Gastroesophageal sphincter (tissue), 4 donors: ENCODE results near the gene KCTD1. TPM values are rescaled to one million over a fixed set of nuclear protein-coding genes. Genes with fewer than 3 reads are reported as not detected.

ENCODE experiments used
- ATAC-seq: fragments of 150-250 bp; one replicate; pipeline ENCODE4 v1.9.1; 2016; ENCODE audit warnings: mild to moderate bottlenecking, moderate library complexity
- H3K27ac ChIP-seq, 4 donors: fragments of 200-600 bp; sonication (generic) in 3 of 4; 1 replicate in 3 of 4; 2 replicates in 1 of 4; pipeline ENCODE4 v1.5.1; 2016 to 2019
- H3K27me3 ChIP-seq: fragments of 200-600 bp; sonication (generic); one replicate; pipeline ENCODE4 v1.5.1; 2019
- H3K36me3 ChIP-seq, 2 donors: fragments of 200-600 bp; sonication (generic); one replicate each; pipeline ENCODE4 v1.5.1; 2019; ENCODE audit warnings: control low read depth in 1 of 2
- H3K4me1 ChIP-seq, 3 donors: fragments of 200-600 bp; sonication (generic); 1 replicate in 2 of 3; 2 replicates in 1 of 3; pipeline ENCODE4 v1.5.1; 2016 to 2019; ENCODE audit warnings: control low read depth in 2 of 3
- H3K4me3 ChIP-seq, 2 donors: fragments of 200-600 bp; sonication (generic); one replicate each; pipeline ENCODE4 v1.5.1; 2019; ENCODE audit warnings: mild to moderate bottlenecking in 1 of 2, moderate library complexity in 1 of 2
- H3K9me3 ChIP-seq, 3 donors: fragments of 200-600 bp; sonication (generic); one replicate each; pipeline ENCODE4 v1.5.1; 2017 to 2019; ENCODE audit warnings: control low read depth in 2 of 3
- CTCF ChIP-seq, 4 experiments: fragments of 200-600 bp in 2 of 4; fragments of 450-650 bp in 2 of 4; sonication (generic) in 1 of 4; IDR thresholded peaks; one replicate each; pipeline ENCODE4 v1.5.1; 2017 to 2019; ENCODE audit warnings: antibody characterized with exemption in 4 of 4, mild to moderate bottlenecking in 2 of 4, moderate library complexity in 2 of 4
- EP300 ChIP-seq: sonication (generic); formaldehyde crosslinking; IDR thresholded peaks from one replicate; pipeline ENCODE4 v1.6.1; 2017; ENCODE audit warnings: antibody characterized with exemption, mild to moderate bottlenecking
- POLR2A ChIP-seq, 2 donors: fragments of 450-650 bp; IDR thresholded peaks; one replicate each; pipeline ENCODE4 v1.6.1; 2017; ENCODE audit warnings: antibody characterized with exemption in 2 of 2, mild to moderate bottlenecking in 2 of 2, moderate library complexity in 1 of 2
- POLR2AphosphoS5 ChIP-seq: sonication (generic); formaldehyde crosslinking; IDR thresholded peaks from one replicate; pipeline ENCODE4 v1.6.1; 2017; ENCODE audit warnings: antibody characterized with exemption
- WGBS, 2 donors: methylation state at CpG; one replicate each; pipeline ENCODE4 v1.1.5; 2018; ENCODE audit warnings: low coverage in 1 of 2; 5-methylcytosine and 5-hydroxymethylcytosine counted together
- total RNA-seq, 4 donors: library from RNA; depleted of rRNA; stranded (reverse); fragments of >200 nt; gene quantifications; one replicate each; pipeline ENCODE4 v1.1.0, GENCODE V29; 2016

Gene KCTD1
- total RNA-seq, 4 donors from 2014 or later = 13.6 to 17.1 (median 16.6) TPM

DNA sequence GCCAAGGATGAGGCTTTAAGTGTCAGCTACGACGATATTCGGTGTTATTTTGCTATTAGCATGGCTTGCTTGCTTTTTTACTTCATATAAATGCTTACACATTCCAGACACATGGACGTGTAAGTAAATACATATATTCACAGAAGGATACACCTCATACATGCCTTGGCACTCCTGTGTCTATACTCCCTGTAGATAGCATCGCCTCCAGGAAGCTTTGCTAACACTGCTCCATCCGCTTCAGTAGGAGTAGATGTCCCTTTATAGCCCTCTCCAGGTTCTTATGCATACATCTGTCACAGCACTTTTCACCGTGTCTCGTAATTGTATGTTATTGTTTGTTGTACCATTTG, 27.5 kb upstream of the KCTD1 start:
- no peak for ATAC-seq
- 35 to 54% methylated on average over 8 of the region's 8 CpGs for WGBS, 2 donors

GRCh38 chr18:26574958-26575864, 26.9 kb upstream of the KCTD1 start:
- H3K4me1 ChIP-seq = peaks cover 0 to 17% (median 0%) of the 10 kb centered on the region in 3 donors
- peak overlapping the region; percentile 27 to 52 for H3K4me3 ChIP-seq
- WGBS, 2 donors = 6 to 17% methylated on average over 6 to 24 of the region's 27 CpGs
- H3K27me3 ChIP-seq = no peaks in the 10 kb centered on the region
- peak; percentile 22 for ATAC-seq
- H3K36me3 ChIP-seq = no peaks in the 10 kb centered on the region
- peak overlapping the region in 1 of 4 donors; percentile 22 for H3K27ac ChIP-seq
- TF ChIP-seq CTCF (IDR thresholded peaks at IDR 0.05) (no peak), EP300 (no peak), POLR2A (IDR thresholded peaks at IDR 0.05) (no peak), POLR2AphosphoS5 (no peak)
- no peaks in the 10 kb centered on the region for H3K9me3 ChIP-seq

More for the DNA sequence above, 27.5 kb upstream of the KCTD1 start:
- peaks cover 0 to 17% (median 0%) of the 10 kb centered on the region in 3 donors for H3K4me1 ChIP-seq
- TF ChIP-seq CTCF (IDR thresholded peaks at IDR 0.05) = no peak
- no peak for TF ChIP-seq EP300
- no peak for TF ChIP-seq POLR2AphosphoS5
- TF ChIP-seq POLR2A (IDR thresholded peaks at IDR 0.05) = no peak
- peak overlapping the region in 1 of 2 donors; percentile 52 for H3K4me3 ChIP-seq
- H3K27ac ChIP-seq = peak overlapping the region in 1 of 4 donors; percentile 22
- no peaks in the 10 kb centered on the region for H3K9me3 ChIP-seq
- no peaks in the 10 kb centered on the region for H3K27me3 ChIP-seq
- no peaks in the 10 kb centered on the region for H3K36me3 ChIP-seq

GRCh38 chr18:26568926-26569665, 20.7 kb upstream of the KCTD1 start:
- TF ChIP-seq EP300 (no peak), CTCF (IDR thresholded peaks at IDR 0.05) (no peak)
- Histone ChIP-seq H3K4me3 (no peak overlapping the region), H3K4me1 (no peaks in the 10 kb centered on the region), H3K27me3 (no peaks in the 10 kb centered on the region), H3K27ac (no peak overlapping the region), H3K36me3 (no peaks in the 10 kb centered on the region), H3K9me3 (no peaks in the 10 kb centered on the region)
- WGBS, 2 donors = 74 to 82% methylated on average over 4 to 5 of the region's 5 CpGs
- no peak for ATAC-seq

- Histone ChIP-seq H3K27ac (no peak overlapping the region), H3K4me1 (no peaks in the 10 kb centered on the region), H3K9me3 (no peaks in the 10 kb centered on the region), H3K27me3 (no peaks in the 10 kb centered on the region), H3K36me3 (no peaks in the 10 kb centered on the region), H3K4me3 (no peak overlapping the region)
- no peak for TF ChIP-seq POLR2AphosphoS5
- TF ChIP-seq EP300 = no peak
- TF ChIP-seq CTCF (IDR thresholded peaks at IDR 0.05) = no peak
- TF ChIP-seq POLR2A (IDR thresholded peaks at IDR 0.05) = no peak
- 94 to 100% methylated on average over 1 of the region's 1 CpG for WGBS, 2 donors
- no peak for ATAC-seq
These were observed 20.2 kb upstream of the KCTD1 start for GRCh38 chr18:26568513-26568912.
